GM19099 (cell line): Measurements from ENCODE around the gene LAS1L.
A peak's percentile ranks its signal among the peaks of the same experiment; 100 is the strongest.

ENCODE experiments used
- POLR2A ChIP-seq: IDR thresholded peaks from 3 replicates; pipeline ENCODE4 v1.6.1; 2011; ENCODE audit warnings: low read depth; ENCODE audit not compliant: insufficient read length; ENCODE audit errors: extremely low read depth

Gene LAS1L

GRCh38 chrX:65534450-65535292, at the start of gene LAS1L:
Gene LAS1L (minus strand): TSS chrX:65534787. CDS start chrX:65534715, 72 bp downstream.
- TF ChIP-seq POLR2A, result peak; percentile 75

- TF ChIP-seq POLR2A, result no peak
Measured at GRCh38 chrX:65582450-65583082, 48.0 kb upstream of the LAS1L start.

- TF ChIP-seq POLR2A, result no peak
Measured at GRCh38 chrX:65581661-65582339, 47.2 kb upstream of the LAS1L start.

GRCh38 chrX:65578346-65578745, 43.8 kb upstream of the LAS1L start:
- no peak for TF ChIP-seq POLR2A

GRCh38 chrX:65576160-65576559, 41.6 kb upstream of the LAS1L start:
- no peak for TF ChIP-seq POLR2A

- no peak for TF ChIP-seq POLR2A
Measured at GRCh38 chrX:65575022-65575421, 40.4 kb upstream of the LAS1L start.

- TF ChIP-seq POLR2A, result no peak
Measured at GRCh38 chrX:65574356-65574755, 39.8 kb upstream of the LAS1L start.

- TF ChIP-seq POLR2A, result no peak
Measured at GRCh38 chrX:65572971-65573370, 38.4 kb upstream of the LAS1L start.

- TF ChIP-seq POLR2A, result no peak
Measured at GRCh38 chrX:65551489-65552339, 17.1 kb upstream of the LAS1L start.

GRCh38 chrX:65551086-65551485, 16.5 kb upstream of the LAS1L start:
- TF ChIP-seq POLR2A, result no peak

- TF ChIP-seq POLR2A, result no peak
Measured at GRCh38 chrX:65545456-65545855, 10.9 kb upstream of the LAS1L start.

GRCh38 chrX:65537229-65537628, 2.6 kb upstream of the LAS1L start:
- no peak for TF ChIP-seq POLR2A

GRCh38 chrX:65536291-65536690, 1.7 kb upstream of the LAS1L start:
- TF ChIP-seq POLR2A, result no peak

- no peak for TF ChIP-seq POLR2A
Measured at GRCh38 chrX:65532016-65532415, 2.6 kb downstream of the LAS1L start.
